ENCODE data around the gene PCGF2.
"Not testable (repeated sequence)": the region's sequence is repeated elsewhere in the genome, so short reads cannot be mapped to it uniquely, and the experiment has no call there.

Gene PCGF2

DNA sequence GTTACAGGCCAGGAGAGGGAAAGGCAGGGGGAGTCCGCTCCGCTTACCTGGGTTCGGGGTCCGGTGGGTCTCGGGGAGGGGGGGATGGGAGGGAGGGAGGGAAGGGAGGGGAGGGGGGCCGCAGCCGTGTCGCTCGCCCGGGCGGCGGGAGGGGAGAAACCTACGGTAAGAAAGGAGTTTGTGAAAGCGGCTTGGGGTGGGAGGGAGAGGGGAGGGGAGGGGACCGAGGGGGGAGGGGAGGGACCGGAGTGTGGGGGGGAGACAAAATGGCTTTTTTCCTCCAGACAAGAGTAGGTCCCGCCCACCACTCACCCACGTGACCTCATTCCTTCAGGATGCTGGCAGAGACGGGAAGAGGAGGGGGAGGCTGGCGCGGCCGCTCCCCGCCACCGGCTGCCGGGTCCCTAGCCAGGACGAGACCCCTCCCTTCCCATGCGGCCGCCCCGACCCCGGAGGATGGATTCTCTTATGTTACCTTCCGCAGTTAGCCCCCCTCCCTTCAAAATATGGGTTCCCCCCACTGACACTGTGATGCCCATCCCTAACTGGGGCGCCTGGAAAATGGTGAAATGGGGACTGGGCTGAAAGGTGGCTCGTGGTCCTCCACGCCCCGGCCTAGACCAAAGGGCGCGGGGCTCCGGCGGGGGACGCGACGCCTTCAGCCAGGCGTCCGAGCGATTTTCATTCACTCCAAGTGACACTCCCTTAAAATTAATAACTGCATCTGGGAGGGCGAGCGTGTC, at the start of gene PCGF2:
Gene PCGF2 (minus strand): TSS at position 188 of the 743 bp plus-strand sequence. CDS start 7,934 bp downstream, outside the sequence.
- no peak for DNase-seq (ENCODE audit: low read depth)

DNA sequence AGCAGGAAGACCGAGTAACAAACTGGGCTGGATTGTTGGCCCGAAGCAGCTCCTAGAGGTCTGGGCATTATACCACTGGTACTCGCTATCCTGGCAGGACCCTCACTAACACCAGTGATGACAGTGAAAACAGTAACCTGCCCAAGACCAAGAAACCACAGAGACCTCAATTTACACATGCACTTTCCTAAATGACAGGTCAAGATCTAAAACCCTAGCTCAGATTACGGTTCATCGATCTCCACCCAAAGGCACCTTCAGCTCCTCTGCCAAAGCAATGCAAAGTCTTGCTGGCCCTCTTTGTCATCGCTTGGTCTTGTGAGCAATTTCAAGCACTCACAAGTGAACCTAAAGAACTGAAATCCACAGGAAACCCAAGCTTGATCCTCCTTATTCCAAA, 49.7 kb upstream of the PCGF2 start:
- DNase-seq (ENCODE audit: low read depth), result no peak

DNA sequence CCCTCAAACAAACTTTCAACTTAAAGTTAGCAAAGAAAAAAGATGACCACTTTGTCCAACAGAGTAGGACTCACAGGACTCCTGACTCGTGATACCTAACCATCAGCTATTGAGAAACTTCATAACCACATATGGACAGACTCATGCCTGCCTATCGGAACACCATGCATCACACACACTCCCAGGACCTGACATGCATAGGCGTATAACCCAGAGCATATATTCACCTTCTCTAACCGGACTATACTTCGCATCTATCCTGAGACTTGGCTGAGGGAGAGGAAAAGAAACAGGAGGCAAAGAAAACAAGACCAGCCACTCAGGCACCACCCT, 49.0 kb upstream of the PCGF2 start:
- no peak for DNase-seq (ENCODE audit: low read depth)

DNA sequence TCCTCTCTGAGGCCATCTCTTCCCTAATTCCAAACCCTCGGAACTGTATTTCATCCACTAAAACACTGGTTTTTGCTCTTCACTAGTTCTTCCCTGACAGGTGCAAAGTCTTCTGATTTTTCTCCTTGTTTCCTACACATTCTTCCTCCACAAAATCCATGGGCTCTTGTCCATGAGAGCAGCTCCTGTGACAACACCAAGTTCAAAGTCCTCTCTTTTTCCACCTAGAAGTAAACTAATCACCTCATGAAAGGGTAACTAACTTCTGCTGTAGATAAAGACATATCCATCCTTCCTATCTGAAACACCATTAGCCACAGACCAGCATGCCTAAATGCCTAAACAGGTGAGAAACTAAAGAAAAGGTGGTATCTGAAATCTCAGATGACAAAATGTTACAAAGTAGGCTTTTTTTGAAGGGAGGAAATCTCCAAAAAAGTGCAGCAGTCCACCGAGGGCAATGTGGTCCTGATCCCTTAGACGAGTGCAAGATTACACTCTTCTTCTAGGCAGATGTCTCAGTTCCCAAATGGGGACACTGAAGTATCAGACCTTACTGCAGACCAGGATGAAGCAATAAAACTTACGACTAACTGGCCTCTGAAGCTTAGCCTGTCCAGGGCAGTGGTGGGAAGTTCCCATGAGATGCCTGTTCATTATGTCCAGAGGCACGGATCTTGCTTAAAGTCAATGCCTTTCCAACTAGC, 48.5 kb upstream of the PCGF2 start:
- no peak for DNase-seq (ENCODE audit: low read depth)

DNA sequence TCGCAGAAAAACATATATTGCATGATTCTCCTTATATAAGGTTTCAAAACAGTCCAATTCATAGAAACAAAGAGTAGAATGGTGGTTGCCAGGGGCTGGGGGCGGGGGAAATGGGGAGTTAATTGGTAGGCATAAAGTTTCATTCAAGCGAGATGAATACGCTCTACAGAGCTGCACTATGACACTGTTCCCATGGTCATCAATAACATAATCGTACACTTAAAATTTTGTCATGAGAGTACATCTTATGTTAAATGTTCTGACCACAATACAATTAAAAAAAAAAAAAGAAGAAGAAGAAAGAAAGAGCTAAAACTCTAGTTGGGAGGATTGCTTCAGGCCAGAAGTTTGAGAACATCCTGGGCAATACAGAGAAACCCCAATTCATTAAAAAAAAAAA, 46.1 kb upstream of the PCGF2 start:
- DNase-seq (ENCODE audit: low read depth), result no peak

DNA sequence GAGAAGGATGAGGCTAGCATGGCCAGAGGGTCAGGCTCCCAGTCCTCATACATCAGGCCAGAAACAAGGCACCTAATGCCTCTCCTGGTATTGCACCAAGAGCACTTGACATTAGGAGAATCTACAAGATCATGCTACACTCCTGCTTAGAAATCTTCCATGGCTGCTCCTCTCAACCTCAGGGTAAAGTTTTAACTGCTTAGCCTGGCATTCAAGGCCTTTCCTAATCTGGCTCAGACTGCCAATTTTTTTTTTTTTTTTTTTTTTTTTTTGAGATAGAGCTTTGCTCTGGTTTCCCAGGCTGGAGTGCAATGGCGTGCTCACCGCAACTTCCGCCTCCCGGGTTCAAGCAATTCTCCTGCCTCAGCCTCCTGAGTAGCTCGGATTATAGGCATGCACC, 43.0 kb upstream of the PCGF2 start:
- DNase-seq (ENCODE audit: low read depth), result no peak

DNA sequence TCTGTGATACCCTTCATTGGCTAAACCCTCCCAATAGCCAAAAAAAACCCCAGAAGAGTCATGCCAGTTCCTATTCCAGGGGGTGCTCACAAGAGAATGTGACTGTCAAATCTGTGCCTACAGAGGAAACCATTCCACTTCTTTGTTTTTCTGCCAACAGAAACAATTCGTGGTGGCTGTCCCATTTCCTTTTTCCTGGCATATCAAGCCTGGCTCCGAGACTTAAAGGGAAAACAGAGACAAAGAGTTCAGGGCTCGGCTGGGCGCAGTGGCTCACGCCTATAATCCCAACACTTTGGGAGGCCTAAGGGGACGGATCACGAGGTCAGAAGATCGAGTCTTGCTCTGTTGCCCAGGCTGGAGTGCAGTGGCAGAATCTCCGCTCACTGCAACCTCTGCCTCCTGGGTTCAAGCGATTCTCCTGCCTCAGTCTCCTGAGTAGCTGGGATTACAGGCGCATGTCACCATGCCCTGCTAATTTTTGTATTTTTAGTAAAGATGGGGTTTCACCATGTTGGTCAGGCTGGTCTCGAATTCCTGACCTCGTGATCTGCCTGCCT, 42.1 kb upstream of the PCGF2 start:
- not testable (repeated sequence) for DNase-seq (ENCODE audit: low read depth)

DNA sequence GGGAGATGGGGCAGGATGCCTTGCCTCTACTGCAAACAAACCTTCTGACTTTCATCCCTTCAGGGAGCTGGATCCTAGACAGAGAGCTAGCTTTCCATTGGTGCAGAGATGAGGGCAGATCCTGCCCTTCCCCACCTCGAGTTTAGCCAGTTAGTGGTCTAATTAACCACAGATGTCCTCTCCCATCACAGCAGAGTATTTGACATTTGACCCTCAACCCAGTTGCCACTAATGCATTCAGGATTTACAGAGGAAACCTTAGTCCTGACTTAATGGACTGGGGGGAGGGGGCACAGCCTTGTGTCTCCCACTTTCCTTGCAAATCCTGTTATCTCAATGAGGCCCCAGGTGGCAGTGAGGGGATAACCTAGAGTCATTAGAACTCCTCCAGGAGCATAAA, 41.0 kb upstream of the PCGF2 start:
- DNase-seq (ENCODE audit: low read depth), result no peak

DNA sequence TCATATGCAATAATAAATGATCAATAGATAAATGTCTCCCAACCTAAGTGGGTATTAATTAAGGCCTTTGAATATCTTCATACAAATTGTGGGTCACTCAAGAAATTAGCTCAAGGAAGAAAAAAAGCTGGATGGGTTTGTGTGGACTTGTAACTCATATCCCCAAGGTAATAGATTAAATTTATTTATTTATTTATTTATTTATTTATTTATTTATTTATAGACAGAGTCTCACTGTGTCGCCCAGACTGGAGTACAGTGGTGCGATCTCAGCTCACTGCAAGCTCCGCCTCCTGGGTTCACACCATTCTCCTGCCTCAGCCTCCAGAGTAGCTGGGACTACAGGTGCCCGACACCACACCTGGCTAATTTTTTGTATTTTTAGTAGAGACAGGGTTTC, 39.9 kb upstream of the PCGF2 start:
- DNase-seq (ENCODE audit: low read depth), result not testable (repeated sequence)

DNA sequence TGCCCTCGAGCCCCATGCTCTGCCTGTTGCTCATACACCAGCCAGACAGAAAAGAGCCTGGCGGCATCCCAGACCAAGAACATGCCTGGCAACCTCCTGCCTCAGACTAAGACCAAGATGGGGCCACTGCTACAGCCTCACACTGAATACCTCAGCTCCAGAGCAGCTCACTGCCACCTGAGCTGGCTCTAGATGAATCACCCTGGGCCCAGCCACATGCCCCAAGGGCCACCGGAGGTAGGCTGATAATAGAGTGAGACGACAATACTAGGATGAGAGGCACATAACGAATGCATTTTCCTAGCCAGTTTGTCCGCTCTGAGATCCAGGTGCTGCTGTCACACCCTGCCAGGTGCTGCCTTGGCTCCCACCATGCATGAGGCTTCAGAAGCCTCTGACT, 38.2 kb upstream of the PCGF2 start:
- DNase-seq (ENCODE audit: low read depth), result no peak

DNA sequence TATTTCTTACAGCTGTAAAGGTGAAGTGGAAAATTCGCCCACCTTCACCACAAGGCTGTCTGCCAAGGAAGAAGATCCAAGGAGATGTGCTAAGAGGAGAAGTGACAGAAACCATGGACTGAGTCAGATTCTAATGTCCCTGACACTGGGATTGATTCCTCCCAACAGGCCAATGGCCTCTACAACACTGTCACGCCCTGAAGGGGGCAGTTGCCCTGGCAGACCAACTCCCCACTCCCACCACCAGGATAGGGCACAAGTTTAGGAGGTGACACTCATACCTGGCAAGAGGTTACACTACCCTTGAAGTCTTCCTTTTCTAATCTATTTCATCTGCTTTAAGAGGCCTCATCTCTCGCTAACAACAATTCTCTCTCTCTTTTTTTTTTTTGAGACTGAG, 35.1 kb upstream of the PCGF2 start:
- no peak for DNase-seq (ENCODE audit: low read depth)

DNA sequence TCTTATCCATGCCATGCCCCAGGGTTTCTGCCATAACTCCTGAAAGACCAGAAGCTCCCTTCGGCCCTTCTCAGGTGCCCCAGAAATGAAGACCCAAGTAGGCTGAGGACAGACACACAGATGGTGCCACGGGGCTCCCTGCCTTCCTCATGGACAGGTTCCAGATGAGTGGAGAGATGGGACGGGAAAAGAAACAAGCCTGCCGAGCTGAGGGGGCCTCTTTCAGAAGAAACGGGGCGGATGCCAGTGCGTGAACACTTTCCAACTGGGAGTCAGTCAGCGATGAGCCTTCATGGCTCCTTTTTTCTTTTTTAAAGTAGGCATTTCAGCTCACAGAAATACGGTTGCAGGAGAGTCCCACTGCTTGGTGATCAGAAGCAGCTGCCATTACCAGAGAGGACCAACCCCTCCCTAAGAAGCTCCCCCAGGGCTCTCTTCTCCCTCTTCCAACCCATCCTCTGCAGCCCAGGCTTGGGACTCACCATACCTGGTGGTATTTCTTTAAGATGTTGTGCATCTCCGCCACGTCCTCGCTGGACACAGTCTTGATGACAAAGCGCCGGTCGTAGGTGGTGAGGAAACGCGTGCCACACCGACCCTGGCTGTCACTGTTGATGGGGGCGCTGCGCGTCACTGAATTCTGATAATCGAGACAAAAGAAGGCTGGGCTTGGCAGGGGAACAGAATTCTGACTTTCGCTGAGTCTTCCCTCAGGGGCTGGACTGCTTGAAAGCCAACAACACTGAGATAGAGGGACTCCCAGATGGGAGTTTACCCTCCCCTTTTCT, 32.0 kb upstream of the PCGF2 start:
- DNase-seq (ENCODE audit: low read depth), result no peak

DNA sequence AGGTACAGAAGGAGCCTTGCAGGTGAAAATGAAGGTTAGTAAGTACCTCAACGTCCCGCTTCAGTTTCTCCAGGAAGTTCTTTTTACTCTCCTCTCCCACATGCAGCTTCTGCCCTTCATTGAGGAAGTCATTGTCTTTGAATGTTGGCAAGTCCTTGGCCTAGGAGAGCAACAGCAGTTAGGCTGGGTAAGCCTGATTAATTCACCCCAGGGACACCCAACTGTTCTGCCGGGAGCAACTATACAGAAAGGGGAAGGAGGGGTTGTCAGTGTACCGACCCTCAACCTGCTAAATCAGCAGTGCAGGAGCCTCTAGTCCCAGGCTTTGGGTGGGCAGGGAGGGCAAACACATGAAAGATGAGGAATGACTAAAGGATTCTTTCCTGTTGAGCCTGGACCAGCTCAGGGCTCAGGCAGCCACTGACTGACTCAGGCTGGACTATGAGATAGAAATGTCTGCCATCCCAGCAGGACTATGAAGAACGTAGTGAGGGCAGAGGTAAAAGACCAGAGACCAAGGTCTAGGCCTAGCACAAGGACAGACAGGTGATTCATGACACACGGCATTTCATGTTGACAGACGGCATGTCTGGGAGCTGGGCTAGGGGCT, 29.6 kb upstream of the PCGF2 start:
- DNase-seq (ENCODE audit: low read depth), result no peak

DNA sequence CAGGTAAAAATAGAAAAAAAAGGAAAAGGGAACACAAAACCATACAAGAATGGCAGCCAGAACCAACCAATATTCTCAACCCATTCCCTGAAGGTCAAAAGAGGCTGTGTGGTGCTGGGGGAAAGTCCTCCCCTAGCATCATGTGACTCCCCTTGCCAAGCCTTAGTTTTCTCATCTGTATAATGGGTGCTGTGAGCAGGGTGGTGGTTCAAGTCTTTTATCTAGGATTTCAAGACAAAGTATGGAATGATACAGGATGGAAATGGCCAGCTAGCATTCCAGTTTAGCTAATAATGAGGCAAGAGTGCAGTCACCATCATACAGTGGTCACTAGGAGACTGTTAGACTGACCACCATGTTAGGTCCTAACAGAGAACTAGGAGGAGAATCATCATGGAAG, 25.1 kb upstream of the PCGF2 start:
- DNase-seq (ENCODE audit: low read depth), result no peak

DNA sequence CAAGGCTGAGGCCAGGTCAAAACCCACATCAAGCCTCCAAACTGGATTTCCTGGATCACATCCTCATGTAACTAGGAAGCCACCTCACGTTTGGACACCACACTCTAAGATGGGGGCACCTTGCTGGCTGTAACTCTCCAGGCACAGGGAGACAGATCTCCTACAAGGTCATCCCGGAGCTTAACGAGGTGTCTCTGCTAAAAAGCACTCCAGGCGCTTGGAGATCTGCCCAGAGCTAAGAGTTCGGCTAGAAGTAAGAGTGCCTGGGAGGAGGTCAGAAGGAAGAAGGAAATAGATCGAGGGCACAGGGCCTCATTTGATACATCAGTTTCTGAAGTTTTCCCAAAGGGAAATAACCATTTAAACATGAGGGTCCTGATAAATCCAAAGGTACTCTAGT, 20.3 kb upstream of the PCGF2 start:
- no peak for DNase-seq (ENCODE audit: low read depth)

DNA sequence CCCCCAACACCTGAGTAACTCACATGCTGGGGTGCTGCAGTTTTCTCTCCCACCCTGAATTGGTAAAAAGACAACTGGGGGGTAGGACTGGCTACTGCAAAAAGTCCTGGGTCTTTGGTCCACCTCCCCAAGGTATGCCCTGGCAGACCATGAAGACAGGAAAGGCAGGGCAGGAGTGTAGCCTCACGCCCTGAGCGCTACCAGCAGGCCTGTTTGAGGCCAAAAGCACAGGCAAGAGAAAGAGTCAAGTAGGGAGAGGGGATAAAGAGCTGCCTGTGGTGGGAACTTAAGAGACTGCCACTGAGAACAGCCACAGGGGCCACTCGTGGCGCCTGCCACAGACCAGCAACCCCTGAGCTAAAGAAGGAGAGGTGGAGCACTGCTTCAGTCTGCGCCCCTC, 18.2 kb upstream of the PCGF2 start:
- DNase-seq (ENCODE audit: low read depth), result no peak

DNA sequence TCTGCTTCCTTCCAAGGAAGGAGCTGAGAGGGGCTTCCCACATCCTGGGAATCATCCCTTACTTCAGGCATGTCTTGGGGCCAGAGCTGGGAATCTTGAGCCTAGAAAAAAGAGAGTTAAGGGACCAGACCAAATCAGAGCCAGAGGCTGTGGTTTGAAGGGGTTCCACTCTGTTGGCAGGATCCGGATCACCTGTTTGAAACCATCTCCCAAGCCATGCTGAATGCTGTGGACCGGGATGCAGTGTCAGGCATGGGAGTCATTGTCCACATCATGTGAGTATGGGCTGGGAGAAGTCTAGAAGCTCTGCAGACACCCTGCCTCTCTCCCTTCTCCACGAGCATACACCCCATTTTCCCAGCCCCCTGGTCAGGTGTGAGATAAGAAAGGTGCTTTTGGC, 14.1 kb upstream of the PCGF2 start:
- DNase-seq (ENCODE audit: low read depth), result no peak

DNA sequence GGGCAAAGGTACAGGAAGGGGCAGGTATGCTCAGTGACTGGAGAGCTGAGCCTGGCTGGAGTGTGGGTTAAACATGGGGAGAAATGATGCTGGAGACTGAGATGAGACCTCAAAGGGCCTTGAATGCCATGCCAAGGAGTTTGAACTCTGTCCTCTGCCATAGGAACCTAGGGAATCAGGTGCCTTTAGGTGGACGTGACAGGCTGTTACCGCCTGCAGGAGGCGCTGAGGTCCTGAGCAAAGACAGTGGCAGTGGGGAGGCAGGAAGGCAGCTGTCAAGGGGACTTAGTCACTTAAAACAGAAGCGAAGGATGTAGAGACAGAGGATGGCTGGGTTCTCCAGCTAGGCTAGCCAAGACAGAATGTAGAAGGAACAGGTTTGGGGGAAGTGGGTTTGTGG, 13.5 kb upstream of the PCGF2 start:
- DNase-seq (ENCODE audit: low read depth), result no peak

DNA sequence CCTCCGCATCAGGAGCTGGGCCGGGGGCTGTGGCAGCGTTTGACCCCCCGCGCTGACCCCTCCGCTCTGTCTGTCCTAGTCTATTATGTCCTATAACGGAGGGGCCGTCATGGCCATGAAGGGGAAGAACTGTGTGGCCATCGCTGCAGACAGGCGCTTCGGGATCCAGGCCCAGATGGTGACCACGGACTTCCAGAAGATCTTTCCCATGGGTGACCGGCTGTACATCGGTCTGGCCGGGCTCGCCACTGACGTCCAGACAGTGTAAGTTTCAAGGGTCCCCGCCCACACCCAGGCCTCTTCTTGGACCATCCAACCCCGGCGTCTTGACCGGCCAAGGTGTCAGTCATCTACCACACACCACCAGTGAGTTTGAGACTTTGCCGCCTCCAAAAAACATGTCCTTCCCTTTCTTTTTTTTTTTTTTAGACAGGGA, 5.0 kb upstream of the PCGF2 start:
- DNase-seq (ENCODE audit: low read depth), result no peak

DNA sequence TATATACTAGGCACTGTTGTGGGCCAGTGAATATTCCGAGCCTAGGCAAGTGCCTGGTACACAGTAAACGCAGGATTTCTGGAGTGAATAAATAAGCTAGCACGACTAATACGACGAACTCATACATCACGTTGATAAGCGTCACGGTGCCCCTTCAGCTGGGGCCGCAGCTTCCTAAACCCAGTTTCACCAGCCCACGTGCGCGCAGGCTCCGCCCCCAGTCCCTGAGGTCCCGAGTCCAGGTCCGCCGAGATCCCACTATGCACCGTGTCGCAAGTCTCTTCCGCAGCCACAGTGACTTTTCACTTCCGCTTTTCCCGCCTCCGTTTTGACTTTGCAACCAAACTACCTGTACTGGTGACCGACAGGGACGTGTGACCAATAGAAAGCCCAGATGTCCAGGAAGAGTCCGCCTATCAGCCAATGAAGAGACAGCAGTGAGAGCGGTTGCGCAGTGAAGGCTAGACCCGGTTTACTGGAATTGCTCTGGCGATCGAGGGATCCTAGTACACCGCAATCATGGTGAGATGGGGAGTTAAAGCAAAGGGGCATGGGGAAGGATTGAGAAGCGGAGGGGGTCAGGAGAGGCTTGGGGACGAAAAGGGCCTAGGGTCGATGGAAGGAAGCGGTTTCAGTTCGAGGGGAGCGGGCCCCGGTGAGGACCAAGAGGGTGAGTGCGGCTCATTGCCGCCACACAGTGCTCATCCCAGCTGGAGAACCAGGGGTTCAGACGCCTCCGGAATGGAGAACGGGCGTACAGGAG, 4.4 kb upstream of the PCGF2 start, which contains the start of gene PSMB3:
Gene PSMB3 (plus strand): TSS at position 434 of the 763 bp plus-strand sequence. CDS start 86 bp downstream, at position 520.
- DNase-seq (ENCODE audit: low read depth), result peak; percentile 95

DNA sequence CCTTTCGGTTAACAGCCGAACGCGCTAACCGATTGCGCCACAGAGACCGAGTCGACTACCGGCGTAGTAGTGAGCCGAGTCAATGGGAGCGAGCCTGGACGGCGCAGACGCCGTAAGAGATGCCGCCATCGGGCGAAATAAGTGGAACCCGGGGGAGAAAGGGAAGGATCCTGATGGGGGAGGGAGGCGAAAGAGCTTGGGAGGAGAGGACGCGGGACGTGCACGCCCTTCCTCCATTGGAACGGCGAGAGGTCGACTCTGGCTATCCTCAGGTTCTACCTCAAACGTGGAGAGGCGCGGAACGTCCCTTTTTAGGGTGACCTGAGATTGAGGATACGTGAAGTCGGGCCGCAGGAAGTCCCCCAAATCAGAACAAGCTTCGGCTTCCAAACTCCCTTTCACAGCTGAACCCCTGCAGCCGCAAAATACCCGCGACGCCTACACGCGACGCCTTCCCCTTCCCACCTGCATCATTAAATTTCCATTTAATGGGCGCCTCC, 3.7 kb upstream of the PCGF2 start:
- DNase-seq (ENCODE audit: low read depth), result peak; percentile 83
